ENCODE results near the gene KRTAP5-2. TPM values are rescaled to one million over a fixed set of nuclear protein-coding genes. Genes with fewer than 3 reads are reported as not detected.

KRTAP5-2 gene
- total and polyA plus RNA-seq, 7 experiments from 2014 or later, result not detected

DNA sequence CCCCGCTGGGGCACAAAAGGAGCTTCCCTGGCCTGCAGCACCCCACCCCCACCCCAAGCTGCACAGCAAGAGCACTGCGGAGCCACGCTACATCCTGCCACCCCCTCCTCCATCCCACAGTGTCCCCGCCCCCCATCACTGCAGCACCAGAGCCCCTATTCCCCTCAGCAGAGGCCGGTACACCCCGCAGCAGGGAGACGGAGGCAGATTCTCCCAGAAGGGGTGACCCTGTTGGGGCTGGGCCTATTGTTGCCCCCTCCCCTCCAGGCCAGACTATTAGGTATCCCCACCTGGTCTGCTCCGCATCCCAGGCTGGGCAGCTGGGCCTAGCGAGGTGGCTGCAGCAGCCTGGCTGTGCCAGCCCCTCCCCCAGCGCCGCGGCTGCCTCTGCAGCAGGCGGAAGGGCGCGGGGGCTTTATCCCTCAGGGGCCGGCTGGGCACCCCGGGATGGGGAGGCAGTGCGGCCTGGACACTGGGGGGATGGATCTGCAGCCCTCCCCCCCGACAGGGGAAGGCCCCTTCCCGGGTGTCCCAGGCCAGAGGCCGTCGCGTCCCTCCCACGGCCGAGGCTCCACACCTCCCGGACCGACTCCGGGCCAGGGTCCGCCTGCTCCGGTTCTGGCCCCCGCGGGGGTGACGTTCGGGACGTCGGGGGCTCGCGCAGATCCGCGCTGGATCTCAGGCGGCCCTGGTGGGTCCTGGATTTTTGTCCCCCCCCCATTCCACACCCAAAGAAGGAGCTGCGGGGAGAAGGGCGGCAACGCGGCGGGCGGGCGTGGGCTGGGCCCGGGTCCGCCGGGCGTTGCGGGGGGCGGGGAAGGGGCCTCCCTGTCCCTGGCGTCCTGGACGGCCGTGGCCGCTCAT, 27.0 kb downstream of the KRTAP5-2 start:
- H3K36me3 ChIP-seq (ENCODE audit: control insufficient read depth in 2 of 3, insufficient read depth in 3 of 3, low read length in 3 of 3), result peaks cover 0 to 6% (median 0%) of the 10 kb centered on the region in 3 experiments
- H3K9me3 ChIP-seq (ENCODE audit: control insufficient read depth in 2 of 3, low read length in 3 of 3), result no peaks in the 10 kb centered on the region
- CTCF ChIA-PET, result interaction anchor here (0.6 kb wide), 1 partner anchor 311 kb away, joined by 3 read pairs; no protein-coding TSS in a partner anchor
- Mint-ChIP-seq H3K4me3 (peak overlapping the region; percentile 63 to 89 (median 77)), H3K27ac (peak overlapping the region in 8 of 9 donors; percentile 42 to 91 (median 84)), H3K9me3 (no peaks in the 10 kb centered on the region), H3K4me1 (peaks cover 2 to 22% (median 9%) of the 10 kb centered on the region in 7 donors), H3K27me3 (peaks cover 0 to 38% (median 0%) of the 10 kb centered on the region in 5 donors), H3K36me3 (no peaks in the 10 kb centered on the region)
- ATAC-seq (no peak), DNase-seq (peak in 8 of 9 donors; percentile 27 to 66 (median 59))
- peak overlapping the region; percentile 87 for H3K27ac ChIP-seq (ENCODE audit: low read depth, low read length)
- intact Hi-C loops (cut with micrococcal nuclease), result loop anchor here (5.0 to 10.0 kb wide), 5 partner anchors 34 to 831 kb away; partner anchors contain the start of genes LSP1 (in 1 of the 2), TOLLIP (in 1 of the 2) and TSSC4 (in 1 of the 2)
- peaks cover 25 to 32% of the 10 kb centered on the region in 2 donors for H3K4me1 ChIP-seq (ENCODE audit: control insufficient read depth in 2 of 2, insufficient read depth in 2 of 2, low read length in 2 of 2)
- POLR2A ChIA-PET, result interaction anchor here (0.7 to 2.2 kb wide), 2 partner anchors 11 to 18 kb away, joined by 3 to 8 read pairs; no protein-coding TSS in a partner anchor
- no peaks in the 10 kb centered on the region for H3K27me3 ChIP-seq (ENCODE audit: control insufficient read depth in 2 of 2, insufficient read depth in 2 of 2, low read length in 2 of 2)
- peak overlapping the region; percentile 61 for H3K4me3 ChIP-seq (ENCODE audit: low read length)

DNA sequence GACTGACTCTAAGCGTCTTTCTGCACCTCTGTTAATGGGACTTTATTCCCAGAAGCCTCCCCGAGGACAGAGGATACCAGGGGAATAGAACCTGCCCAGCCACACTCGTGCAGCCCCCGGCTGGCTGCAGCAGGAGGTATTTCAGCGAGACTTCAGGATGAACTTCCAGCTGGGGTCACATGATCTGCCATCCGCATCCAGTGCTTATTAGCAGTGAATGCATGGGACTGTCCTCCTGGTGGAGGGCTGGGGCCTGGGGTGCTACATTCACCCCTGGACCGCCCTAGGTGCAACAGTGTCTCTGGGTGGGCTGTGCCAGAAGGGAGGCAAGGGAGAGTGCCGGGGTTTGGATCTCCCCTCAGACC, 27.6 kb downstream of the KRTAP5-2 start:
- intact Hi-C loops (cut with micrococcal nuclease), result loop anchor here (5.0 to 10.0 kb wide), 5 partner anchors 33 to 832 kb away; partner anchors contain the start of genes LSP1 (in 1 of the 2), TOLLIP (in 1 of the 2) and TSSC4 (in 1 of the 2)
- Mint-ChIP-seq H3K36me3 (no peaks in the 10 kb centered on the region), H3K27me3 (peaks cover 0 to 33% (median 0%) of the 10 kb centered on the region in 5 donors), H3K27ac (peak overlapping the region in 8 of 9 donors; percentile 9 to 91 (median 84)), H3K4me3 (peak overlapping the region; percentile 63 to 89 (median 77)), H3K9me3 (no peaks in the 10 kb centered on the region), H3K4me1 (peaks cover 2 to 22% (median 9%) of the 10 kb centered on the region in 7 donors)
- no peaks in the 10 kb centered on the region for H3K27me3 ChIP-seq (ENCODE audit: control insufficient read depth in 2 of 2, insufficient read depth in 2 of 2, low read length in 2 of 2)
- H3K9me3 ChIP-seq (ENCODE audit: control insufficient read depth in 2 of 3, low read length in 3 of 3), result no peaks in the 10 kb centered on the region
- ATAC-seq (no peak), DNase-seq (no peak)
- peak overlapping the region; percentile 61 for H3K4me3 ChIP-seq (ENCODE audit: low read length)
- H3K36me3 ChIP-seq (ENCODE audit: control insufficient read depth in 2 of 3, insufficient read depth in 3 of 3, low read length in 3 of 3), result peaks cover 0 to 12% (median 0%) of the 10 kb centered on the region in 3 experiments
- H3K4me1 ChIP-seq (ENCODE audit: control insufficient read depth in 2 of 2, insufficient read depth in 2 of 2, low read length in 2 of 2), result peaks cover 25 to 32% of the 10 kb centered on the region in 2 donors
- ChIA-PET POLR2A (interaction anchor here (0.7 to 2.2 kb wide), 3 partner anchors 10 to 24 kb away, joined by 3 to 8 read pairs (median 3); no protein-coding TSS in a partner anchor), CTCF (interaction anchor here (0.6 kb wide), 1 partner anchor 312 kb away, joined by 3 read pairs; no protein-coding TSS in a partner anchor)
- H3K27ac ChIP-seq (ENCODE audit: low read depth, low read length), result peak overlapping the region; percentile 87

DNA sequence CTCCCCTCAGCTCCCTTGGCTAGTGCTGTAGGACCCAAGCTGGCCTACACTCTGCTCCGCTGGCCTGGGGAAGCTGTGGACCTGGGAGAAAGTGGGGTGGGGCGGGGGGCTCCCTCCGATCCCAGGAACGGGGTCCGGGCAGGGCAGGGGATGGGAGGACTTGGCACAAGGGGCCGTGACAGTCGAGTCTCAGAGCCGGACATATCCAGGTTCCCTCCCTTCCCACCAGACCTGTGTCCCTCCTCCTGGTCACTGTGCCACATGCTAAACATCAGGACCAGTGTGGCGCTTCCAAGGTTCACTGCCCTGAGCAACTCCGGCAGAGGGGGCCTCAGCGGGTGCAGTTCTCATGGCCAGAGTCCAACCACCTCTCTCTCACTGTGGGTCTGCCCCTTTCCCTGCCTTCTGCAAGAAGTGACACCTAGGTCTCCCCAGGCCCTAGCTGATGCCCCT, 28.1 kb downstream of the KRTAP5-2 start:
- H3K9me3 Mint-ChIP-seq, result no peaks in the 10 kb centered on the region
- H3K4me3 Mint-ChIP-seq, result peak overlapping the region in 6 of 10 donors; percentile 63 to 89 (median 78)

DNA sequence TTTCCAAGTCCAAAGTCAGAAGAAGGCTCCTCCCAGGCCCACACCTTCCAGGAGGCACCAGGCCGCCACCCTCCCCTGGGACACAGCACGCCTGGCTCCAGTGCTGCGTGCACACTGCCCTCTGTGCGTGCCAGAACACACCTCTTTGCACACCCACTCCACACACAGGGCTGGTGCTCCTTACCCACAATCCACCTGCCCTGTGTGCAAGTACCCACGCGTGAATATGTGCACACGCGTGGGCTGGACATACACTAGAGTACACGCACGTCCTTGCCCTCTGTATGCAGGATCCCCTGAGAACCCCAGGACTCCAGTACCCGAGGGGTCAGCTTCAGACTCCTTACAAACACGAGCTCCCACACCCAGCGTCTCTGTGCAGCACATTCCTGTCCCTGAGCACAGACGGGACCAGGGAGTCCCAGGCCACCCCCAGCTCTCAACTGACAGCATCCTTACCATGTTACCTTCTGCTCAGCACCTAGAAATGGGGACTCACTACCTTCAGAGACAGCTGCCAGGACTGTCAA, 28.8 kb downstream of the KRTAP5-2 start:
- Histone ChIP-seq H3K9me3 (ENCODE audit: control insufficient read depth in 2 of 3, low read length in 3 of 3) (no peaks in the 10 kb centered on the region), H3K27ac (ENCODE audit: low read depth, low read length) (no peak overlapping the region), H3K4me1 (ENCODE audit: control insufficient read depth in 2 of 2, insufficient read depth in 2 of 2, low read length in 2 of 2) (peaks cover 25 to 32% of the 10 kb centered on the region in 2 donors), H3K27me3 (ENCODE audit: control insufficient read depth in 2 of 2, insufficient read depth in 2 of 2, low read length in 2 of 2) (no peaks in the 10 kb centered on the region), H3K36me3 (ENCODE audit: control insufficient read depth in 2 of 3, insufficient read depth in 3 of 3, low read length in 3 of 3) (peaks cover 0 to 15% (median 0%) of the 10 kb centered on the region in 3 experiments), H3K4me3 (ENCODE audit: low read length) (no peak overlapping the region)
- peaks cover 2 to 22% (median 9%) of the 10 kb centered on the region in 7 donors for H3K4me1 Mint-ChIP-seq
- H3K36me3 Mint-ChIP-seq, result no peaks in the 10 kb centered on the region
- no peaks in the 10 kb centered on the region for H3K9me3 Mint-ChIP-seq
- ChIA-PET POLR2A (interaction anchor here (1.1 kb wide), 1 partner anchor 23 kb away, joined by 3 read pairs; no protein-coding TSS in a partner anchor), CTCF (no interaction called here)
- H3K4me3 Mint-ChIP-seq, result peak overlapping the region in 6 of 10 donors; percentile 1 to 76 (median 55)
- peaks cover 0 to 25% (median 0%) of the 10 kb centered on the region in 5 donors for H3K27me3 Mint-ChIP-seq
- intact Hi-C loops (cut with micrococcal nuclease), result no loop called here
- DNase-seq, result peak in 1 of 9 donors; percentile 11
- H3K27ac Mint-ChIP-seq, result peak overlapping the region in 7 of 9 donors; percentile 24 to 85 (median 57)
- no peak for ATAC-seq

More for the DNA sequence above, 28.1 kb downstream of the KRTAP5-2 start:
- Mint-ChIP-seq H3K27ac (peak overlapping the region in 6 of 9 donors; percentile 21 to 91 (median 84)), H3K36me3 (no peaks in the 10 kb centered on the region), H3K27me3 (peaks cover 0 to 28% (median 0%) of the 10 kb centered on the region in 5 donors), H3K4me1 (peaks cover 2 to 22% (median 9%) of the 10 kb centered on the region in 7 donors)
- no peak overlapping the region for H3K27ac ChIP-seq (ENCODE audit: low read depth, low read length)
- intact Hi-C loops (cut with micrococcal nuclease), result loop anchor here (5.0 to 10.0 kb wide), 5 partner anchors 33 to 832 kb away; partner anchors contain the start of genes LSP1 (in 1 of the 2), TOLLIP (in 1 of the 2) and TSSC4 (in 1 of the 2)
- no peaks in the 10 kb centered on the region for H3K9me3 ChIP-seq (ENCODE audit: control insufficient read depth in 2 of 3, low read length in 3 of 3)
- CTCF ChIA-PET, result no interaction called here
- no peak overlapping the region for H3K4me3 ChIP-seq (ENCODE audit: low read length)
- H3K36me3 ChIP-seq (ENCODE audit: control insufficient read depth in 2 of 3, insufficient read depth in 3 of 3, low read length in 3 of 3), result peaks cover 0 to 15% (median 0%) of the 10 kb centered on the region in 3 experiments
- H3K4me1 ChIP-seq (ENCODE audit: control insufficient read depth in 2 of 2, insufficient read depth in 2 of 2, low read length in 2 of 2), result peaks cover 25 to 32% of the 10 kb centered on the region in 2 donors
- ATAC-seq (no peak), DNase-seq (no peak)
- POLR2A ChIA-PET, result interaction anchor here (1.1 to 2.2 kb wide), 2 partner anchors 19 to 23 kb away, joined by 3 to 8 read pairs; no protein-coding TSS in a partner anchor
- no peaks in the 10 kb centered on the region for H3K27me3 ChIP-seq (ENCODE audit: control insufficient read depth in 2 of 2, insufficient read depth in 2 of 2, low read length in 2 of 2)

- POLR2A ChIA-PET, result no interaction called here
- H3K36me3 Mint-ChIP-seq, result no peaks in the 10 kb centered on the region
- peaks cover 0 to 17% (median 0%) of the 10 kb centered on the region in 5 donors for H3K27me3 Mint-ChIP-seq
Measured at GRCh38 chr11:1568441-1568911, 29.6 kb downstream of the KRTAP5-2 start.

DNA sequence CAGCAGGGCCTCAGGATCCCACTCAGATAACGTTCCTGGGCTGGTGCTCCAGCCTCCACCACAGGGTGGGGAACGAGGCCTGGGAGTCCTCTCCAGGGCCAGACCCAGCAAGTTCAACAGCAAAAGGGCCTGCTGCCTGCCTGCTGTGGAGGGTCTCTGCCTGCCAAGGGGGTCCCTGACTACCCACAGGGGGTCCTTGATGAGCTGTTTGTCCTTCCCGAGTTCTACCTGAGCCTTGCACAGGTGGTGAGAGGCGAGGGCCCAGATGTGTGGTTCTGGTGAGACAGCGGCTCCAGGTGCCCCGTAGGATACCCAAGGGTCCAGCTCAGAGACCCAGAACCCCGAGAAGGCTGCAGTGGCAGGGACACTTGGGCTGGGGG, 30.4 kb downstream of the KRTAP5-2 start:
- H3K27me3 ChIP-seq (ENCODE audit: control insufficient read depth in 2 of 2, insufficient read depth in 2 of 2, low read length in 2 of 2), result no peaks in the 10 kb centered on the region
- H3K4me3 ChIP-seq (ENCODE audit: low read length), result no peak overlapping the region
- peaks cover 0 to 18% (median 5%) of the 10 kb centered on the region in 7 donors for H3K4me1 Mint-ChIP-seq
- H3K27me3 Mint-ChIP-seq, result peaks cover 0 to 14% (median 0%) of the 10 kb centered on the region in 5 donors
- peak overlapping the region in 1 of 9 donors; percentile 10 for H3K27ac Mint-ChIP-seq
- no peak for ATAC-seq
- ChIA-PET POLR2A (interaction anchor here (0.9 kb wide), 1 partner anchor 10 kb away, joined by 4 read pairs; no protein-coding TSS in a partner anchor), CTCF (no interaction called here)
- no peaks in the 10 kb centered on the region for H3K9me3 ChIP-seq (ENCODE audit: control insufficient read depth in 2 of 3, low read length in 3 of 3)
- H3K4me3 Mint-ChIP-seq, result no peak overlapping the region
- no peaks in the 10 kb centered on the region for H3K9me3 Mint-ChIP-seq
- H3K36me3 Mint-ChIP-seq, result no peaks in the 10 kb centered on the region
- intact Hi-C loops (cut with micrococcal nuclease), result no loop called here
- H3K36me3 ChIP-seq (ENCODE audit: control insufficient read depth in 2 of 3, insufficient read depth in 3 of 3, low read length in 3 of 3), result peaks cover 0 to 29% (median 0%) of the 10 kb centered on the region in 3 experiments
- peak in 1 of 9 donors; percentile 11 for DNase-seq
- H3K27ac ChIP-seq (ENCODE audit: low read depth, low read length), result no peak overlapping the region
- H3K4me1 ChIP-seq (ENCODE audit: control insufficient read depth in 2 of 2, insufficient read depth in 2 of 2, low read length in 2 of 2), result peaks cover 14 to 24% of the 10 kb centered on the region in 2 donors

More at GRCh38 chr11:1568441-1568911, 29.6 kb downstream of the KRTAP5-2 start:
- Mint-ChIP-seq H3K9me3 (no peaks in the 10 kb centered on the region), H3K27ac (peak overlapping the region in 1 of 9 donors; percentile 62), H3K4me3 (no peak overlapping the region), H3K4me1 (peaks cover 2 to 18% (median 5%) of the 10 kb centered on the region in 7 donors)
- H3K27ac ChIP-seq (ENCODE audit: low read depth, low read length), result no peak overlapping the region
- peaks cover 19 to 26% of the 10 kb centered on the region in 2 donors for H3K4me1 ChIP-seq (ENCODE audit: control insufficient read depth in 2 of 2, insufficient read depth in 2 of 2, low read length in 2 of 2)
- no peak overlapping the region for H3K4me3 ChIP-seq (ENCODE audit: low read length)
- CTCF ChIA-PET, result no interaction called here
- H3K27me3 ChIP-seq (ENCODE audit: control insufficient read depth in 2 of 2, insufficient read depth in 2 of 2, low read length in 2 of 2), result no peaks in the 10 kb centered on the region
- H3K36me3 ChIP-seq (ENCODE audit: control insufficient read depth in 2 of 3, insufficient read depth in 3 of 3, low read length in 3 of 3), result peaks cover 0 to 21% (median 0%) of the 10 kb centered on the region in 3 experiments
- ATAC-seq, result peak; percentile 18
- DNase-seq, result peak in 1 of 9 donors; percentile 28
- H3K9me3 ChIP-seq (ENCODE audit: control insufficient read depth in 2 of 3, low read length in 3 of 3), result no peaks in the 10 kb centered on the region
- intact Hi-C loops (cut with micrococcal nuclease), result no loop called here
